Activated gamma-delta T cell (primary cell): ENCODE data around the gene DYRK1A.

Source experiments
- DNase-seq: peaks from one replicate; lab custom pipeline; 2025; lab: John Stamatoyannopoulos, UW

Gene DYRK1A

GRCh38 chr21:37566790-37567615, 200.4 kb downstream of the DYRK1A start:
- DNase-seq: no peak

DNA sequence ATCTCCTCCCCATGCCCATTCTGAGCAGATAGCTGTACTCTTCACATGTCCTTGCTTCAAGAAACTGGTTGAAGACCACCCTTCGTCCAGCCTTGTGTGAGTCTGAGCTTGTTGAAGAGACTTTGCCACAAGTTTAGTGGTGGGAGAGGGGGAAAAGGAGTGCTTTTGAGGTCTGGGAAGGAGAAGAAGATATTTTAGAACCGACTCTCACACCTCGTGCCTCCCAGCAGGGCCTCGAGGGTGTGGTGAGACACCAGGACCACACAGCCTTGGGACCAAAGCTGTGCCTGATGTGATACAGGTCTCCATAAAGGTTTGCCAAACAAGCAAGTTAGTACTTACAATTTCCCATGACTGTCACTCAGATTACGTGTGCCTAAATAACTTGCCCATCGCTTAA, 201.8 kb downstream of the DYRK1A start:
- no peak for DNase-seq

- DNase-seq: no peak
Measured at GRCh38 chr21:37568916-37569315, 202.3 kb downstream of the DYRK1A start.

DNA sequence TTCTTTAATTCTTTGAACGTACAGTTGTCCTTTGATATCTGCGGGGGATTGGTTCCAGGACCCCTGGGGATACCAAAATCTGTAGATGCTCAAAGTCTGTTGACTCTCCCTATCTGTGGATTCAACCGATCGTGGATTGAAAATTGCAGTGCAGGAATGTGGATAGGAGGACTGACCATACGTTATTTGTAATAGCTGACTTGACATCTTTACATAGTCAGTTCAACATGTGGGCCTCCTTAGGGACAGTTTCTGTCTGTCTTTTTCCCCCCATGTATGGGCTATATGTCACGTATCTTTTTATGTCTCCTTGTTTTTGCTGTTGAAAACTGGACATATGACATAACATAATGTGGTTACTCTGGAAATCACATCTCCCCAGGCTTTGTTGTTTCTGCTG, 204.9 kb downstream of the DYRK1A start:
- DNase-seq: no peak

- DNase-seq: no peak
Measured at GRCh38 chr21:37574316-37574715, 207.7 kb downstream of the DYRK1A start.

DNA sequence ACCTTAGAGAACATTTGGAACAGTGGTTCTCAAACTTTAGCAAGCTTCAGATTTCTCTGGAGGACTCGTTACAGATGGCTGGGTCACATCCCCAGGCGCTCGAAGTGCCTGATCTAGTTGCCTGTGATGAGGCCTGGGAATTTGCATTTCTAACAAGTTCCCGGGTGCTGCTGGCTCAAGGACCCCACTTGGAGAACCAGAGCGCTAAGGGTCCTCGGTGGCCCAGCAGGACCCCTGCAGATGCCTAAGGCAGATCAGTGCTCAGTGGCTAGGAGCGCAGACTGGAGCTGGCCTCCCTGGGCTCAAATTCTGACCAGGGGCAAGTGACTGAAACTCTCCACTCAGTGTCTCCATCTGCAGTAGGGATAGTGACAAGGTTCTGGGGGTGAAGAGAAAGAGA, 208.2 kb downstream of the DYRK1A start:
- DNase-seq: no peak

GRCh38 chr21:37575580-37575979, 209.0 kb downstream of the DYRK1A start:
- DNase-seq: no peak
